ENCODE measurements around the gene TMEM145.
A peak's percentile ranks its signal among the peaks of the same experiment; 100 is the strongest.
"Not testable (repeated sequence)": the region's sequence is repeated elsewhere in the genome, so short reads cannot be mapped to it uniquely, and the experiment has no call there.

Gene TMEM145

GRCh38 chr19:42313096-42313839 lies at the start of gene TMEM145:
Gene TMEM145 (plus strand): TSS chr19:42313309. CDS start chr19:42313377, 68 bp downstream.
- Mint-ChIP-seq H3K4me1 (peaks cover 13 to 32% of the 10 kb centered on the region in 2 donors), H3K27ac (peak within 1 kb of the TSS; percentile 74), H3K36me3 (no peaks in the 10 kb centered on the region), H3K9me3 (no peaks in the 10 kb centered on the region), H3K4me3 (peak within 1 kb of the TSS; percentile 81 to 83), H3K27me3 (peaks cover 45 to 64% of the 10 kb centered on the region in 2 donors)
- peak; percentile 69 to 73 for ATAC-seq (replicated peaks)
- no peak for DNase-seq

GRCh38 chr19:42266105-42266504 lies 47.0 kb upstream of the TMEM145 start:
- H3K36me3 Mint-ChIP-seq, H3K27me3 Mint-ChIP-seq, H3K4me3 Mint-ChIP-seq: not testable (repeated sequence)

GRCh38 chr19:42266928-42267603 lies 46.0 kb upstream of the TMEM145 start:
- not testable (repeated sequence) for H3K27ac Mint-ChIP-seq, H3K27me3 Mint-ChIP-seq

More at GRCh38 chr19:42266105-42266504, 47.0 kb upstream of the TMEM145 start:
- peaks cover 19 to 23% of the 10 kb centered on the region in 2 donors for H3K4me1 Mint-ChIP-seq
- not testable (repeated sequence) for DNase-seq; ATAC-seq (replicated peaks); H3K9me3 Mint-ChIP-seq; H3K27ac Mint-ChIP-seq

GRCh38 chr19:42267644-42268141 lies 45.4 kb upstream of the TMEM145 start:
- no peaks in the 10 kb centered on the region for H3K27me3 Mint-ChIP-seq
- H3K9me3 Mint-ChIP-seq = no peaks in the 10 kb centered on the region
- H3K4me1 Mint-ChIP-seq = peaks cover 25 to 29% of the 10 kb centered on the region in 2 donors
- H3K27ac Mint-ChIP-seq = no peak overlapping the region
- no peak for ATAC-seq (replicated peaks)
- DNase-seq = no peak
- peaks cover 9 to 14% of the 10 kb centered on the region in 2 donors for H3K36me3 Mint-ChIP-seq
- H3K4me3 Mint-ChIP-seq = no peak overlapping the region

More at GRCh38 chr19:42266928-42267603, 46.0 kb upstream of the TMEM145 start:
- H3K9me3 Mint-ChIP-seq; H3K4me3 Mint-ChIP-seq; DNase-seq; ATAC-seq (replicated peaks): not testable (repeated sequence)
- Mint-ChIP-seq H3K4me1 (peaks cover 25 to 29% of the 10 kb centered on the region in 2 donors), H3K36me3 (peaks cover 6 to 14% of the 10 kb centered on the region in 2 donors)

- H3K27me3 Mint-ChIP-seq = no peaks in the 10 kb centered on the region
- H3K4me1 Mint-ChIP-seq = peaks cover 25 to 29% of the 10 kb centered on the region in 2 donors
- no peak overlapping the region for H3K27ac Mint-ChIP-seq
- peak; percentile 68 to 74 for ATAC-seq (replicated peaks)
- no peaks in the 10 kb centered on the region for H3K9me3 Mint-ChIP-seq
- H3K36me3 Mint-ChIP-seq = peaks cover 9 to 17% of the 10 kb centered on the region in 2 donors
- peak; percentile 98 for DNase-seq
- no peak overlapping the region for H3K4me3 Mint-ChIP-seq
These were observed 44.9 kb upstream of the TMEM145 start for GRCh38 chr19:42268142-42268703.

GRCh38 chr19:42268704-42269477 lies 44.2 kb upstream of the TMEM145 start, which contains the start of gene CIC:
Gene CIC (plus strand): TSS chr19:42269252. CDS start chr19:42271784, 2,532 bp downstream.
- H3K9me3 Mint-ChIP-seq = no peaks in the 10 kb centered on the region
- DNase-seq (peak; percentile 99), ATAC-seq (replicated peaks) (peak; percentile 86 to 87)
- H3K27ac Mint-ChIP-seq = peak within 1 kb of the TSS; percentile 99
- H3K36me3 Mint-ChIP-seq = peaks cover 11 to 24% of the 10 kb centered on the region in 2 donors
- peaks cover 25 to 29% of the 10 kb centered on the region in 2 donors for H3K4me1 Mint-ChIP-seq
- no peaks in the 10 kb centered on the region for H3K27me3 Mint-ChIP-seq
- H3K4me3 Mint-ChIP-seq = no peak within 1 kb of the TSS

GRCh38 chr19:42269478-42270345 lies 43.4 kb upstream of the TMEM145 start:
- H3K4me3 Mint-ChIP-seq = no peak overlapping the region
- DNase-seq (no peak), ATAC-seq (replicated peaks) (no peak)
- H3K27ac Mint-ChIP-seq = peak overlapping the region; percentile 99
- no peaks in the 10 kb centered on the region for H3K27me3 Mint-ChIP-seq
- peaks cover 32% of the 10 kb centered on the region in 2 donors for H3K4me1 Mint-ChIP-seq
- no peaks in the 10 kb centered on the region for H3K9me3 Mint-ChIP-seq
- peaks cover 17 to 32% of the 10 kb centered on the region in 2 donors for H3K36me3 Mint-ChIP-seq

GRCh38 chr19:42270346-42271044 lies 42.6 kb upstream of the TMEM145 start:
- H3K4me3 Mint-ChIP-seq = no peak overlapping the region
- H3K27me3 Mint-ChIP-seq = no peaks in the 10 kb centered on the region
- peaks cover 37 to 39% of the 10 kb centered on the region in 2 donors for H3K4me1 Mint-ChIP-seq
- H3K9me3 Mint-ChIP-seq = no peaks in the 10 kb centered on the region
- peaks cover 23 to 38% of the 10 kb centered on the region in 2 donors for H3K36me3 Mint-ChIP-seq
- peak; percentile 57 for DNase-seq
- peak; percentile 7 to 8 for ATAC-seq (replicated peaks)
- H3K27ac Mint-ChIP-seq = peak overlapping the region; percentile 99

GRCh38 chr19:42271045-42271419 lies 42.1 kb upstream of the TMEM145 start:
- ATAC-seq (replicated peaks) (no peak), DNase-seq (no peak)
- Mint-ChIP-seq H3K9me3 (no peaks in the 10 kb centered on the region), H3K27ac (peak overlapping the region; percentile 99), H3K4me1 (peaks cover 41 to 43% of the 10 kb centered on the region in 2 donors), H3K4me3 (peak overlapping the region in 1 of 2 donors; percentile 59), H3K27me3 (no peaks in the 10 kb centered on the region), H3K36me3 (peaks cover 26 to 42% of the 10 kb centered on the region in 2 donors)

- Mint-ChIP-seq H3K27me3 (no peaks in the 10 kb centered on the region), H3K36me3 (peaks cover 30 to 45% of the 10 kb centered on the region in 2 donors), H3K27ac (peak overlapping the region; percentile 76), H3K4me1 (peaks cover 43 to 47% of the 10 kb centered on the region in 2 donors), H3K4me3 (no peak overlapping the region), H3K9me3 (no peaks in the 10 kb centered on the region)
- ATAC-seq (replicated peaks) = no peak
- DNase-seq = no peak
These were observed 41.1 kb upstream of the TMEM145 start for GRCh38 chr19:42271861-42272534.

GRCh38 chr19:42272535-42272897 lies 40.6 kb upstream of the TMEM145 start:
- no peak for DNase-seq
- peaks cover 42 to 50% of the 10 kb centered on the region in 2 donors for H3K4me1 Mint-ChIP-seq
- no peak for ATAC-seq (replicated peaks)
- peaks cover 30 to 45% of the 10 kb centered on the region in 2 donors for H3K36me3 Mint-ChIP-seq
- no peak overlapping the region for H3K27ac Mint-ChIP-seq
- no peaks in the 10 kb centered on the region for H3K27me3 Mint-ChIP-seq
- no peaks in the 10 kb centered on the region for H3K9me3 Mint-ChIP-seq
- no peak overlapping the region for H3K4me3 Mint-ChIP-seq

GRCh38 chr19:42272989-42273406 lies 40.1 kb upstream of the TMEM145 start:
- no peak overlapping the region for H3K27ac Mint-ChIP-seq
- DNase-seq (no peak), ATAC-seq (replicated peaks) (no peak)
- H3K4me1 Mint-ChIP-seq = peaks cover 39 to 55% of the 10 kb centered on the region in 2 donors
- H3K9me3 Mint-ChIP-seq = no peaks in the 10 kb centered on the region
- H3K27me3 Mint-ChIP-seq = no peaks in the 10 kb centered on the region
- peaks cover 30 to 45% of the 10 kb centered on the region in 2 donors for H3K36me3 Mint-ChIP-seq
- no peak overlapping the region for H3K4me3 Mint-ChIP-seq

Data from stimulated activated naive B cell treated with anti-CD40 and anti-IgM and Interleukin-4, amounts not matched to agents 10 μg/mL and 1 μg/mL and 100 μg/mL, for 72 hours (primary cell).